C4-2B (cell line): Measurements from ENCODE around the gene NCKAP5.
A peak's percentile ranks its signal among the peaks of the same experiment; 100 is the strongest.

Experiments
- H3K27ac ChIP-seq: fragments of 450-650 bp; 2 replicates; pipeline ENCODE4 v1.5.1; 2017
- ZFX ChIP-seq: fragments of 450-650 bp; IDR thresholded peaks from 2 replicates; pipeline ENCODE4 v1.6.1; 2017
- TF ChIP-seq, protein P1 (sequence below): fragments of 450-650 bp; conservative IDR thresholded peaks from 2 replicates; pipeline ENCODE4 v1.5.1; 2017; ENCODE audit warnings: mild to moderate bottlenecking

NCKAP5 gene

DNA sequence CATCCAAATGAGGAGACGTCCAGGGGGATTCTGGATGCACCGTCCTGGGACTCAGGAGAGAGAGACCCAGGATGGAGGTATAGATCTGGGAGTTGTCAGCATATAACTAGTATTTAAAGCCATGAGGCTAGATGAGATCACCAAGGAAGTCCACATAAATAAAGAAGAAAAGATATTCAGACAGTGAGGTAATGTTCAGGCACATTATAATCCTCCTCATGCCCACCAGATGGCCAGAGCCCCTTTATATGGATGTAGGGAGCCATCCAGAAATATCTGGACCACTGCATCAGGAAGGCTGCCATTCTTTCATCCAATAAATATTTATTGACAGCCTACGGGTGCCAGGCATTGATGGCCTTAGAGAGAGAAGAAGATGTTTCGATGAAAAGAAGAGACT lies 21.2 kb upstream of the NCKAP5 start:
- no peak for TF ChIP-seq ZFX
- TF ChIP-seq, protein P1, sequence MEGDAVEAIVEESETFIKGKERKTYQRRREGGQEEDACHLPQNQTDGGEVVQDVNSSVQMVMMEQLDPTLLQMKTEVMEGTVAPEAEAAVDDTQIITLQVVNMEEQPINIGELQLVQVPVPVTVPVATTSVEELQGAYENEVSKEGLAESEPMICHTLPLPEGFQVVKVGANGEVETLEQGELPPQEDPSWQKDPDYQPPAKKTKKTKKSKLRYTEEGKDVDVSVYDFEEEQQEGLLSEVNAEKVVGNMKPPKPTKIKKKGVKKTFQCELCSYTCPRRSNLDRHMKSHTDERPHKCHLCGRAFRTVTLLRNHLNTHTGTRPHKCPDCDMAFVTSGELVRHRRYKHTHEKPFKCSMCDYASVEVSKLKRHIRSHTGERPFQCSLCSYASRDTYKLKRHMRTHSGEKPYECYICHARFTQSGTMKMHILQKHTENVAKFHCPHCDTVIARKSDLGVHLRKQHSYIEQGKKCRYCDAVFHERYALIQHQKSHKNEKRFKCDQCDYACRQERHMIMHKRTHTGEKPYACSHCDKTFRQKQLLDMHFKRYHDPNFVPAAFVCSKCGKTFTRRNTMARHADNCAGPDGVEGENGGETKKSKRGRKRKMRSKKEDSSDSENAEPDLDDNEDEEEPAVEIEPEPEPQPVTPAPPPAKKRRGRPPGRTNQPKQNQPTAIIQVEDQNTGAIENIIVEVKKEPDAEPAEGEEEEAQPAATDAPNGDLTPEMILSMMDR = no peak
- no peak overlapping the region for H3K27ac ChIP-seq

GRCh38 chr2:133588144-133588543 lies 19.9 kb upstream of the NCKAP5 start:
- TF ChIP-seq, protein P1 = no peak
- TF ChIP-seq ZFX = no peak
- H3K27ac ChIP-seq = no peak overlapping the region

- H3K27ac ChIP-seq = no peak overlapping the region
- TF ChIP-seq, protein P1 = no peak
- TF ChIP-seq ZFX = no peak
Measured at GRCh38 chr2:133586978-133587377, 18.7 kb upstream of the NCKAP5 start.

GRCh38 chr2:133581010-133581760 lies 12.9 kb upstream of the NCKAP5 start:
- TF ChIP-seq, protein P1 = peak; percentile 9; the same call in 1 of the 2 replicates
- no peak for TF ChIP-seq ZFX
- no peak overlapping the region for H3K27ac ChIP-seq

GRCh38 chr2:133579274-133579673 lies 11.0 kb upstream of the NCKAP5 start:
- TF ChIP-seq, protein P1 = no peak
- no peak for TF ChIP-seq ZFX
- H3K27ac ChIP-seq = no peak overlapping the region

GRCh38 chr2:133576714-133577113 lies 8.5 kb upstream of the NCKAP5 start:
- no peak for TF ChIP-seq ZFX
- TF ChIP-seq, protein P1 = no peak
- H3K27ac ChIP-seq = no peak overlapping the region

GRCh38 chr2:133574620-133575019 lies 6.4 kb upstream of the NCKAP5 start:
- H3K27ac ChIP-seq = no peak overlapping the region; the same call in 1 of the 2 replicates
- TF ChIP-seq, protein P1 = no peak
- no peak for TF ChIP-seq ZFX
